H1 (cell line): ENCODE results near the gene CGB7. TPM values are rescaled to one million over a fixed set of nuclear protein-coding genes. Genes with fewer than 3 reads are reported as not detected.

ENCODE experiments used
- CREB1 ChIP-seq: IDR thresholded peaks from 2 replicates; pipeline ENCODE4 v1.6.1; 2012; ENCODE audit warnings: inconsistent platforms
- RAD21 ChIP-seq, 2 experiments: IDR thresholded peaks in 1 of 2; conservative IDR thresholded peaks in 1 of 2; 2 replicates each; pipeline ENCODE4 v1.6.1; 2011; ENCODE audit warnings: low read depth in 2 of 2, low read length in 2 of 2, improper control_type of control experiment in 1 of 2, inconsistent platforms in 1 of 2, mild to moderate bottlenecking in 1 of 2, moderate library complexity in 1 of 2
- RNF2 ChIP-seq: fragments of 200-900, 300-1000 bp; sonication (generic); IDR thresholded peaks from 2 replicates; pipeline ENCODE4 v1.7.1; 2016; ENCODE audit warnings: borderline replicate concordance, low read depth, mild to moderate bottlenecking, antibody characterized with exemption, low read length; ENCODE audit not compliant: poor library complexity, severe bottlenecking; ENCODE audit errors: missing control alignments
- SIN3A ChIP-seq, 2 experiments: IDR thresholded peaks in 1 of 2; conservative IDR thresholded peaks in 1 of 2; 2 replicates each; pipeline ENCODE4 v1.6.1; 2011 to 2012; ENCODE audit warnings: low read length in 2 of 2, improper control_type of control experiment in 1 of 2, low read depth in 1 of 2, mild to moderate bottlenecking in 1 of 2
- YY1 ChIP-seq: IDR thresholded peaks from 2 replicates; pipeline ENCODE4 v1.6.1; 2011; ENCODE audit warnings: low read depth, mild to moderate bottlenecking, low read length
- polyA plus RNA-seq, 7 experiments: library from polyadenylated mRNA; depleted of rRNA in 3 of 7; stranded (reverse) in 5 of 7; unstranded in 2 of 7; fragments of >200 nt in 5 of 7; fragments of 200-250 nt in 2 of 7; gene quantifications; 1 replicate in 5 of 7; 2 replicates in 1 of 7; 4 replicates in 1 of 7; pipeline versions ENCODE4 v1.2.1 to v1.2.3, GENCODE V29; 2011 to 2013; ENCODE audit warnings: missing spikeins in 2 of 7, mixed read lengths in 2 of 7
- total RNA-seq: library from RNA; stranded (reverse); fragmentation: NEBNext Ultra II Directional; extraction: Animal tissue kit (Norgen Biotek cat#: 25700); gene quantifications from 2 replicates; pipeline ENCODE4 v1.2.1, GENCODE V29; 2021

Gene CGB7
- total and polyA plus RNA-seq, 2 of the 8 experiments (the other 6 are each of a cell fraction or from before 2014, with no cell fraction given) = 1.2 to 2.2 TPM

DNA sequence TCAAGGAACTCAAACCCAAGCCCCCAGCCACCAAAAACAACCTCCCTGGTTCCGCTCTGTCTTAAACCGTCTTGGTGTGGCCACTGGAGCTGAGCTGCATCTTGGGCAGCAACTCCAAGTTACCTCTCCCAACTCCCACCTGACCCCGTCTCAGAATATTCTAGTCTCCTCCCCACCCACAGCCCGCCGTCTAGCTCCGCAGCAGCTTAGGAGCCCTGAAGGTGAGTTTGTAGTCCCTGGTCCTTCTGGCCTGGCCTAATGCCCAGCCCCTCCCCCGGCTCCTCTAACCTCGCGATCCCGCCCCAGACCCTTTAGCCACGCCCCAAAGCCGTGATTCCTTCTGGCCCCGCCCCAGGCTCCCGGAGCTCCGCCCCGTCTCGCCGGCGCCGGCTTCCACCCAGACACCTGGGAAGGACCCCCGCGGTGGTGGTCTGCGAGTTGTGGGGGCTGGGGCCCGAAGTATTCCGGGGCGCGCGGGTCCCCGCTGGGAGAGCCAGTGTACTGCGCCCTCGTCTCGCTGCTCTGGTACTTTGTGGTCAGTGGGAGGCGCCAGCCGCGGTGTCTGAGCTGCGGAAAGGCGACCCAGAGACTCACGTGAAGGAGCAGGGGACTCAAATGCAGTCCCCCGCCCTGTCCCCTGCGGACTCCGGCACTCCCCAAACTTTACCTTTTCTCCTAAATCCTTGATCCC lies 38.2 kb downstream of the CGB7 start (continued):
- TF ChIP-seq SIN3A (conservative IDR thresholded peaks at IDR 0.05 in 1 of 2, IDR thresholded peaks at IDR 0.05 in 1 of 2; ENCODE audit: low read depth in 1 of 2, low read length in 2 of 2) = no peak
- TF ChIP-seq YY1 = no peak
- TF ChIP-seq CREB1 = 0 out of 2 replicates have a peak, but pooled peaks have one; percentile 6
- TF ChIP-seq RAD21 (IDR thresholded peaks at IDR 0.05 in 1 of 2, conservative IDR thresholded peaks at IDR 0.05 in 1 of 2; ENCODE audit: low read depth in 2 of 2, low read length in 2 of 2) = peak; percentile 12 to 28; a peak in 2 of 4 replicates
- TF ChIP-seq RNF2 = no peak
